Tongue (tissue), 2 donors: ENCODE data around the gene CALN1. TPM values are rescaled to one million over a fixed set of nuclear protein-coding genes. Genes with fewer than 3 reads are reported as not detected.
"Not testable (repeated sequence)": the region's sequence is repeated elsewhere in the genome, so short reads cannot be mapped to it uniquely, and the experiment has no call there.

Source experiments
- DNase-seq: peaks from one replicate; pipeline ENCODE4 v3.0.0-alpha.2; 2015
- total RNA-seq: library from RNA; depleted of rRNA; stranded (reverse); fragments of >200 nt; gene quantifications from one replicate; pipeline ENCODE4 v1.2.3, GENCODE V29; 2014

CALN1 gene
- total RNA-seq = 1.3 TPM

GRCh38 chr7:72412121-72412618 is at the start of gene CALN1:
Gene CALN1 (minus strand): TSS chr7:72412338.
- not testable (repeated sequence) for DNase-seq

- DNase-seq = peak; percentile 83
These were observed 41.3 kb upstream of the CALN1 start for GRCh38 chr7:72453471-72453870.

GRCh38 chr7:72447465-72448204 is 35.5 kb upstream of the CALN1 start:
- DNase-seq = no peak

GRCh38 chr7:72446591-72447462 is 34.7 kb upstream of the CALN1 start:
- DNase-seq = peak; percentile 51

- DNase-seq = no peak
These were observed 34.0 kb upstream of the CALN1 start for GRCh38 chr7:72446131-72446530.

- no peak for DNase-seq
These were observed 33.4 kb upstream of the CALN1 start for GRCh38 chr7:72445580-72445979.

- no peak for DNase-seq
These were observed 32.9 kb upstream of the CALN1 start for GRCh38 chr7:72445075-72445474.

GRCh38 chr7:72444026-72444776 is 32.1 kb upstream of the CALN1 start:
- peak; percentile 22 for DNase-seq

- DNase-seq = no peak
These were observed 29.7 kb upstream of the CALN1 start for GRCh38 chr7:72441791-72442190.

GRCh38 chr7:72438491-72438890 is 26.4 kb upstream of the CALN1 start:
- DNase-seq = no peak

GRCh38 chr7:72437610-72438009 is 25.5 kb upstream of the CALN1 start:
- DNase-seq = no peak

- no peak for DNase-seq
These were observed 25.0 kb upstream of the CALN1 start for GRCh38 chr7:72437061-72437585.

- DNase-seq = peak; percentile 21
These were observed 23.9 kb upstream of the CALN1 start for GRCh38 chr7:72435925-72436480.

GRCh38 chr7:72435366-72435765 is 23.2 kb upstream of the CALN1 start:
- DNase-seq = peak; percentile 59

GRCh38 chr7:72430531-72430930 is 18.4 kb upstream of the CALN1 start:
- DNase-seq = peak; percentile 36

- DNase-seq = peak; percentile 76
These were observed 17.2 kb upstream of the CALN1 start for GRCh38 chr7:72429316-72429715.

GRCh38 chr7:72416846-72417245 is 4.7 kb upstream of the CALN1 start:
- no peak for DNase-seq

- no peak for DNase-seq
These were observed 3.4 kb upstream of the CALN1 start for GRCh38 chr7:72415586-72415985.

- no peak for DNase-seq
These were observed 1.7 kb upstream of the CALN1 start for GRCh38 chr7:72413886-72414285.

GRCh38 chr7:72413290-72413689 is 1.2 kb upstream of the CALN1 start:
- DNase-seq = no peak

- no peak for DNase-seq
These were observed 719 bp downstream of the CALN1 start for GRCh38 chr7:72411419-72411818.

GRCh38 chr7:72409638-72410015 is 2.5 kb downstream of the CALN1 start:
- no peak for DNase-seq
